H9 (cell line): ENCODE data around the gene CYBB. TPM values are rescaled to one million over a fixed set of nuclear protein-coding genes. Genes with fewer than 3 reads are reported as not detected.

Experiments
- DNase-seq: peaks from one replicate; pipeline ENCODE4 v3.0.0-alpha.2; 2017
- H2AFZ ChIP-seq: one replicate; pipeline ENCODE4 v1.6.1; 2013; ENCODE audit warnings: mild to moderate bottlenecking, low read length, control low read depth, moderate library complexity
- H2AK5ac ChIP-seq: 2 replicates; pipeline ENCODE4 v1.6.1; 2013; ENCODE audit warnings: low read length, control low read depth, mixed read lengths; ENCODE audit not compliant: insufficient read length
- H2BK120ac ChIP-seq: one replicate; pipeline ENCODE4 v1.6.1; 2013; ENCODE audit warnings: low read depth, mild to moderate bottlenecking, low read length, control low read depth, inconsistent platforms; ENCODE audit not compliant: poor library complexity, severe bottlenecking
- H2BK12ac ChIP-seq: 2 replicates; pipeline ENCODE4 v1.6.1; 2013; ENCODE audit warnings: low read length, control low read depth, mixed read lengths, low read depth; ENCODE audit not compliant: insufficient read length
- H2BK15ac ChIP-seq: 2 replicates; pipeline ENCODE4 v1.6.1; 2013; ENCODE audit warnings: low read depth, low read length, control low read depth
- H2BK20ac ChIP-seq: one replicate; pipeline ENCODE4 v1.6.1; 2013; ENCODE audit warnings: low read depth, mild to moderate bottlenecking, low read length, control low read depth, inconsistent platforms; ENCODE audit not compliant: poor library complexity, severe bottlenecking
- H2BK5ac ChIP-seq: 2 replicates; pipeline ENCODE4 v1.6.1; 2013; ENCODE audit warnings: low read length, control low read depth, mixed read lengths; ENCODE audit not compliant: insufficient read length
- H3K14ac ChIP-seq: 2 replicates; pipeline ENCODE4 v1.6.1; 2013; ENCODE audit warnings: low read length, control low read depth; ENCODE audit not compliant: insufficient read depth
- H3K18ac ChIP-seq: 2 replicates; pipeline ENCODE4 v1.6.1; 2013; ENCODE audit warnings: low read depth, mild to moderate bottlenecking, mixed read lengths, low read length, control low read depth; ENCODE audit not compliant: insufficient read length
- H3K23ac ChIP-seq: 2 replicates; pipeline ENCODE4 v1.6.1; 2013; ENCODE audit warnings: low read length, control low read depth, mixed read lengths, low read depth; ENCODE audit not compliant: insufficient read length
- H3K23me2 ChIP-seq: 2 replicates; pipeline ENCODE4 v1.6.1; 2013; ENCODE audit warnings: low read depth, mild to moderate bottlenecking, mixed read lengths, low read length, control low read depth; ENCODE audit not compliant: insufficient read length, poor library complexity, severe bottlenecking
- H3K27ac ChIP-seq: 2 replicates; pipeline ENCODE4 v1.5.1; 2013; ENCODE audit warnings: low read length, control low read depth, mixed read lengths, low read depth; ENCODE audit not compliant: insufficient read length
- H3K27me3 ChIP-seq: 2 replicates; pipeline ENCODE4 v1.6.1; 2013; ENCODE audit warnings: low read length, control low read depth, inconsistent platforms; ENCODE audit not compliant: insufficient read depth
- H3K4ac ChIP-seq: 2 replicates; pipeline ENCODE4 v1.6.1; 2013; ENCODE audit warnings: low read depth, mild to moderate bottlenecking, control low read depth, inconsistent platforms, low read length, moderate library complexity
- H3K4me1 ChIP-seq: 2 replicates; pipeline ENCODE4 v1.6.1; 2013; ENCODE audit warnings: low read length, control low read depth, inconsistent platforms; ENCODE audit not compliant: insufficient read depth
- H3K4me2 ChIP-seq: 2 replicates; pipeline ENCODE4 v1.6.1; 2013; ENCODE audit warnings: low read length, control low read depth, mixed read lengths; ENCODE audit not compliant: insufficient read length, insufficient read depth
- H3K56ac ChIP-seq: 2 replicates; pipeline ENCODE4 v1.6.1; 2013; ENCODE audit warnings: low read depth, mild to moderate bottlenecking, mixed read lengths, low read length, control low read depth; ENCODE audit not compliant: insufficient read length
- H3K79me1 ChIP-seq: 2 replicates; pipeline ENCODE4 v1.6.1; 2013; ENCODE audit warnings: low read depth, mild to moderate bottlenecking, moderate library complexity, low read length, control low read depth, inconsistent platforms; ENCODE audit not compliant: insufficient read depth, poor library complexity, severe bottlenecking
- H3K79me2 ChIP-seq: 2 replicates; pipeline ENCODE4 v1.6.1; 2013; ENCODE audit warnings: low read length, control low read depth, inconsistent platforms; ENCODE audit not compliant: insufficient read depth
- H3K9ac ChIP-seq: 2 replicates; pipeline ENCODE4 v1.6.1; 2013; ENCODE audit warnings: low read length, control low read depth, mixed read lengths; ENCODE audit not compliant: insufficient read length; ENCODE audit errors: extremely low read depth
- H3K9me3 ChIP-seq: one replicate; pipeline ENCODE4 v1.6.1; 2013; ENCODE audit warnings: low read depth, low read length, inconsistent platforms; ENCODE audit not compliant: control insufficient read depth
- H3T11ph ChIP-seq: one replicate; pipeline ENCODE4 v1.6.1; 2013; ENCODE audit warnings: mild to moderate bottlenecking, low read length, control low read depth, inconsistent platforms
- H4K20me1 ChIP-seq: one replicate; pipeline ENCODE4 v1.6.1; 2013; ENCODE audit not compliant: control insufficient read depth, insufficient read length, insufficient read depth
- H4K5ac ChIP-seq: 2 replicates; pipeline ENCODE4 v1.6.1; 2013; ENCODE audit warnings: low read depth, mild to moderate bottlenecking, mixed read lengths, low read length, control low read depth; ENCODE audit not compliant: insufficient read length
- H4K8ac ChIP-seq: replicated peaks from 2 replicates; pipeline ENCODE4 v1.6.1; 2013; ENCODE audit warnings: low read length, control low read depth, mixed read lengths, low read depth; ENCODE audit not compliant: insufficient read length
- H4K91ac ChIP-seq: 2 replicates; pipeline ENCODE4 v1.6.1; 2013; ENCODE audit warnings: low read depth, mild to moderate bottlenecking, moderate library complexity, mixed read lengths, low read length, control low read depth; ENCODE audit not compliant: insufficient read length
- H3K27ac Mint-ChIP-seq, 3 experiments: 2 replicates in 2 of 3; 3 replicates in 1 of 3; pipeline ENCODE4 v1.8.0; 2020 to 2021; ENCODE audit warnings: mixed read lengths in 3 of 3, mild to moderate bottlenecking in 1 of 3, moderate library complexity in 1 of 3
- H3K27me3 Mint-ChIP-seq: 2 replicates; pipeline ENCODE4 v1.8.0; 2021; ENCODE audit warnings: low read depth, mild to moderate bottlenecking, moderate library complexity, mixed read lengths
- H3K36me3 Mint-ChIP-seq, 3 experiments: 2 replicates in 2 of 3; 3 replicates in 1 of 3; pipeline ENCODE4 v1.8.0; 2020 to 2021; ENCODE audit warnings: low read depth in 3 of 3, mixed read lengths in 3 of 3; ENCODE audit not compliant: insufficient read depth in 1 of 3
- H3K4me1 Mint-ChIP-seq, 2 experiments: 2 replicates each; pipeline ENCODE4 v1.8.0; 2020; ENCODE audit warnings: mixed read lengths in 2 of 2
- H3K4me3 Mint-ChIP-seq, 2 experiments: 2 replicates in 1 of 2; 3 replicates in 1 of 2; pipeline ENCODE4 v1.8.0; 2020 to 2021; ENCODE audit warnings: mild to moderate bottlenecking in 2 of 2, mixed read lengths in 2 of 2, moderate library complexity in 1 of 2
- H3K9me3 Mint-ChIP-seq, 2 experiments: 2 replicates in 1 of 2; 3 replicates in 1 of 2; pipeline ENCODE4 v1.8.0; 2020; ENCODE audit warnings: mild to moderate bottlenecking in 2 of 2, mixed read lengths in 2 of 2, moderate library complexity in 1 of 2
- CTCF ChIP-seq: fragments of 200-600 bp; sonication (generic); conservative IDR thresholded peaks from 3 replicates; pipeline ENCODE4 v1.8.0; 2021; ENCODE audit warnings: antibody characterized with exemption, mild to moderate bottlenecking
- WGBS: extraction: QIAGEN DNeasy Blood & Tissue Kit; methylation state at CpG from one replicate; pipeline ENCODE4 v1.1.7; 2013; ENCODE audit warnings: missing lambda C conversion rate, low lambda C conversion rate, mixed read lengths; ENCODE audit not compliant: insufficient read length; ENCODE audit errors: extremely low coverage; 5-methylcytosine and 5-hydroxymethylcytosine counted together
- total RNA-seq: library from RNA; stranded (reverse); gene quantifications from 2 replicates; pipeline ENCODE4 v1.2.1, GENCODE V29; 2021

The CYBB gene
- total RNA-seq, 1 experiment from 2014 or later, result 0.07 TPM

- H3K4ac ChIP-seq, result no peak overlapping the region
- H4K5ac ChIP-seq, result no peak overlapping the region
- H2AFZ ChIP-seq, result no peak overlapping the region
- H2BK120ac ChIP-seq, result no peak overlapping the region
- H3K23me2 ChIP-seq, result no peaks in the 10 kb centered on the region
- H3K9ac ChIP-seq, result no peak overlapping the region
- no peak overlapping the region for H2BK5ac ChIP-seq
- H3T11ph ChIP-seq, result no peak overlapping the region
- WGBS, result no CpG with 5 or more reads among the region's 2 CpGs
- DNase-seq, result no peak
- no peak overlapping the region for H4K91ac ChIP-seq
- no peaks in the 10 kb centered on the region for H3K27me3 ChIP-seq
- H3K9me3 ChIP-seq, result no peaks in the 10 kb centered on the region
- H3K79me1 ChIP-seq, result no peaks in the 10 kb centered on the region
- no peaks in the 10 kb centered on the region for H3K4me1 ChIP-seq
- H2BK15ac ChIP-seq, result no peak overlapping the region
- H3K79me2 ChIP-seq, result no peaks in the 10 kb centered on the region
- H2BK12ac ChIP-seq, result no peak overlapping the region
- H3K27ac ChIP-seq, result no peak overlapping the region
- Mint-ChIP-seq H3K4me1 (no peaks in the 10 kb centered on the region), H3K9me3 (peaks cover 23 to 29% of the 10 kb centered on the region in 2 experiments), H3K4me3 (no peak overlapping the region), H3K36me3 (no peaks in the 10 kb centered on the region), H3K27me3 (no peaks in the 10 kb centered on the region), H3K27ac (no peak overlapping the region)
- H3K56ac ChIP-seq, result no peak overlapping the region
- H3K4me2 ChIP-seq, result no peak overlapping the region
- H4K8ac ChIP-seq, result no peak overlapping the region
- no peak overlapping the region for H3K14ac ChIP-seq
- H2BK20ac ChIP-seq, result no peak overlapping the region
- H3K18ac ChIP-seq, result no peak overlapping the region
- H4K20me1 ChIP-seq, result no peaks in the 10 kb centered on the region
- no peak for TF ChIP-seq CTCF
- no peak overlapping the region for H3K23ac ChIP-seq
- H2AK5ac ChIP-seq, result no peak overlapping the region
Observed at GRCh38 chrX:37776987-37777325, 2.9 kb upstream of the CYBB start.
